Measurements from ENCODE around the gene GATB.

DNA sequence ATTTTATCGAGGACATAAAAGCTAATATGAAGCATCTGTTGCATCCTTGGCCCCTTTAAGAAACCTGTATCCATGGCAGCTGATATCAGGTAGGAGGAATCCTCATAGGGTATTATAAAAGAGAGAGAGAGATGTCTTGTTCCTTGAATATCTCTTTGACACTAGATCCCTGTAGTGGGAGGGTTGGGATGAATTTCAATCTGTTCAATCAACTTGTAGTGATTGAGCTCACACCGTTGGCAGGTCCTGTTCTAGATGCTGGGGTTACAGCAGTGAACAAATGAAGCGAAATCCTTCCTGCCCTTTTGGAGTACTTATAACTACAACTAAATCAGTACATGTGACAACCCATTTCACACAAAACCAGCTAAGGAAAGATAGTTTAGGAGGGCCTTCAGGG lies 35.3 kb upstream of the GATB start:
- TF ChIP-seq, protein P1, sequence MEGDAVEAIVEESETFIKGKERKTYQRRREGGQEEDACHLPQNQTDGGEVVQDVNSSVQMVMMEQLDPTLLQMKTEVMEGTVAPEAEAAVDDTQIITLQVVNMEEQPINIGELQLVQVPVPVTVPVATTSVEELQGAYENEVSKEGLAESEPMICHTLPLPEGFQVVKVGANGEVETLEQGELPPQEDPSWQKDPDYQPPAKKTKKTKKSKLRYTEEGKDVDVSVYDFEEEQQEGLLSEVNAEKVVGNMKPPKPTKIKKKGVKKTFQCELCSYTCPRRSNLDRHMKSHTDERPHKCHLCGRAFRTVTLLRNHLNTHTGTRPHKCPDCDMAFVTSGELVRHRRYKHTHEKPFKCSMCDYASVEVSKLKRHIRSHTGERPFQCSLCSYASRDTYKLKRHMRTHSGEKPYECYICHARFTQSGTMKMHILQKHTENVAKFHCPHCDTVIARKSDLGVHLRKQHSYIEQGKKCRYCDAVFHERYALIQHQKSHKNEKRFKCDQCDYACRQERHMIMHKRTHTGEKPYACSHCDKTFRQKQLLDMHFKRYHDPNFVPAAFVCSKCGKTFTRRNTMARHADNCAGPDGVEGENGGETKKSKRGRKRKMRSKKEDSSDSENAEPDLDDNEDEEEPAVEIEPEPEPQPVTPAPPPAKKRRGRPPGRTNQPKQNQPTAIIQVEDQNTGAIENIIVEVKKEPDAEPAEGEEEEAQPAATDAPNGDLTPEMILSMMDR (IDR thresholded peaks at IDR 0.05; ENCODE audit: low read depth, low read length) = no peak
- TF ChIP-seq, protein P2, sequence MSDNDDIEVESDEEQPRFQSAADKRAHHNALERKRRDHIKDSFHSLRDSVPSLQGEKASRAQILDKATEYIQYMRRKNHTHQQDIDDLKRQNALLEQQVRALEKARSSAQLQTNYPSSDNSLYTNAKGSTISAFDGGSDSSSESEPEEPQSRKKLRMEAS (IDR thresholded peaks at IDR 0.05; ENCODE audit: low read depth, low read length) = no peak
- TF ChIP-seq POLR2A (IDR thresholded peaks at IDR 0.05; ENCODE audit: extremely low read depth, insufficient read length) = no peak

Data from NB4 (cell line).